GM21737 (cell line): ENCODE measurements around the gene AGAP1.

Experiments used
- ATAC-seq: cut with Tn5 transposase; IDR thresholded peaks from one replicate; pipeline ENCODE4 v1.9.1; 2021; ENCODE audit warnings: mild to moderate bottlenecking, moderate library complexity; ENCODE audit not compliant: unreplicated experiment

AGAP1 gene

DNA sequence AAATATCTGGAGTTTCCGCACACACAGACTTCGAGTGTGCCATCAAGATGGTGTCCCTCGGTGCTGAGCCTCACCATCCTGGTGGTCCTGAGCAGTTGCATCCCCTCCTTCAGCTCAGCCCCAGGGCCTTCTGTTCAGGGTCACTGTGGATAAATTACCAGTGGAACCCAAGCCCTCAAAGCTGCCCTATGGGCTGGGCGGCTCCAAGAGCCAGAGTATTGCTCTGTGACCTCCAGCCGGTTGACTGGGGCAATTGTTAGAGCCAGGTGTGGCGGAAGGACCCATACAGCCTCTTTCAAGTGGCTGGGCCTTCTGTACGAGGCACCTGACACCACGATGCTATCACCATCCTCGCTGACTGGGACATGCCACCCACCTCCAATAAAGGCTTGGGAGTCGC, 458.9 kb downstream of the AGAP1 start:
- no peak for ATAC-seq

DNA sequence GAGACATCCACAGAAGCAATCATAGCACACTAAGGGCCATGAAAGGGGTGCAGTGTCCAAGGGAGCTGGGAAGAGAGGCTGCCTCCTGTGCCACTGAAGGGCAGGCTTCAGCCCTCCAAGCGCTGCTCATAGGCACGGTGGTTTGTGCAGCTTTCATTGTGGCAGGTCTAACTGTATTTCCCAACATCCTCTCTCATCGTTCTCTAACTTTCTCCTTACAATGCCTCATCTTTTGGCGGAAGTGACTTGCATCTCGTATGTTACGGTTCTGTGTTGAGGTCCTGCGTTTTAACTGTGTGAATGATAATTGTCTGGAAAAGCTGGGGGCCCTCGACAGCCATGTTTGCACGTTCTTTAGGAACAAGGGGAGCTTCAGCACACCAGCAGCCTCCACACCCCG, 460.4 kb downstream of the AGAP1 start:
- ATAC-seq: no peak

DNA sequence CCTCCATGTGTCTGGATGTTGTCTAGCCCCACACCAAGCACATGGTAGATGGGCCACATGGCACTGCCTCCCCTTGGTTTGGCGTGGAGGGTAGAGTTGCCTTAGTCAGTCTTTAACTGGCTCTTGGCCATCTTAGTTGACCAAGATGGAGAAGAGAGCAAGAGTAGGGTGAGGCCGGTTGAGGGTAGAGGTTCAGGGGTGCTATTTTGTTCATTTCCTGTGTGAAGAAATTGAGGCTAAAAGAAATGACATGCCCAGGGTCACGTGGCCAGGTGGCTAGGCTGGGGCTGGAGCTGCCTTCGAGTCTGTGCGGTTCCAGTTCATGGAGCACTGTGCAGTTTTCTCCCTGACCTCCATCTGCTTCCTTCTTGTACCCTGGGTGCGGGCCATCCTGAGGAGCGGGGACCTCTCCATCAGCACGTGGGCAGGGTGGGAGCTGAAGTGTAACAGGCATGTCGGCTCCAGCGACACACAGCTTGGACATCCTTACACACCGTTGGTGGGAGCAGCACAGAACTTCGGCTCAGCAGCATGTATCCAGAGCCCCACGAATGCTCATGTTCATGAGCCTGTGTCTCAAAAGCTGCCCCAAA, 461.1 kb downstream of the AGAP1 start:
- ATAC-seq: no peak

DNA sequence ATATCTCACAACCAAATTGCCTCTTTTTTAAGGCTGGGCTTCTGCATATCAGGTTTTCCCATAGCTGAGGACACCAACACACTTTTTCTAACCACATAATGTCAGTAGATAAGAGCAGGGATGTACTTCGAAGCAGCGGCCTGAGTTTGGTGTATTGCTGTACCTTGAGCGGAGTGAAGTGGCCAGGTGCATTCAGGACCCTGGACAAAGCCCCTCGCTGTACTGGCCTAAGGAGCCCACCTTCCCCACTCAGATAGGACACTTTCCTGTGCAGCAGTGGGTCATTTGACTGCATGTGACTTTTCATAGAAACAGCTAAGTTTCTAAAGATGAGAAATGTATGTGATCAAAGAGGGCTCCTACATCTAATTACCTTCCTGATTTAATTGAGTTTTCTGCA, 461.8 kb downstream of the AGAP1 start:
- no peak for ATAC-seq

DNA sequence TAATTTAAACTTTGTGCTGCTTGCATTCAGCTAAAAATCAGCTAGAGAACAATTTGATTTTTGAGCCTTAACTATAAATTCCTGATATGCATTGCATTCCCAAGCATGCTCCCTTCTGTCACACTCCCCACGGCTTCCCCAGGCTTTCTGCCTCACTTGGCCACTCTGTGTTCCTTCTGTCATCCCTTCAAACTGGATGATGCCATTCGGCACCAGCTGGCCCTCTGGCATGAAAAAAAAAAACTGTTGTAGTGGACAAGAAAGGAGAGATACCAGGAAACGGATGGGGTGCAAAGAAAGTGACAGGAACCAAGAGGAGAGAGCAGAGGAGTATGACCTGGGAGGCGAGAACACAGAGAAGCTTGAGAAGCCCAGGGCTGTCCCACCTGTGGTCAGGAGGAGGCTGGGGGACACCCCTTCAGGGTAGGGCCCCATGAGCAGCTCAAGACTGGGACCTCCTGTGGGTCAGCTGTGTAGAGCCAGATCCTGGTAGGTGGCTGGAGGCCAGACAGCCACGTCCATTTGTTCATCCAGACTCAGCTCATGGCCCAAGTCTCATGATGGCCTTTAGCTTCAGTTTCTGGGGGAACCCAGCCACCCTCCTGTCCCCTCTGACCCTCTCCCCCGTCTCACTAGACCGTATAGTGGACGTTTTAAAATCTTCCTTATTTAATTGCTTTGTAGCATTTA, 462.6 kb downstream of the AGAP1 start:
- ATAC-seq: no peak

DNA sequence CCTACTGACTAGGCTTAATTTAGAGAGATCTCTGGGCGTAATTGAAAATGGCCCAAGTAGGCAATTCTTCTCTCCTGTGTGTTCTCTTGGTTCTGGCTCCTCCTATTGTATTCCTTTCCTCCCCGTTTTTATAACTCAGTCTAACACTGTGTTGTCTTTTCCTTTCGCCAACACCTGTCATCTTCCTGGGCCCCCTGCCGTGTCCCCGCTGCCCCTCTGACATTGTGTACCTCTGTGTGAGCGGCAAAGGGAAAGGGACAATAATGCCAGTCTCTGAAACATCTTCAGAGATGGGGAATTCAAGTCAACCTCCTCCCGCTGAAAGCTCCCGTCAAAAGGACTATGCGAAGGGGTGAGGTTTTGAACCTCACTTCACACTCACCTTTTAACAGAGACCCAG, 463.4 kb downstream of the AGAP1 start:
- no peak for ATAC-seq

DNA sequence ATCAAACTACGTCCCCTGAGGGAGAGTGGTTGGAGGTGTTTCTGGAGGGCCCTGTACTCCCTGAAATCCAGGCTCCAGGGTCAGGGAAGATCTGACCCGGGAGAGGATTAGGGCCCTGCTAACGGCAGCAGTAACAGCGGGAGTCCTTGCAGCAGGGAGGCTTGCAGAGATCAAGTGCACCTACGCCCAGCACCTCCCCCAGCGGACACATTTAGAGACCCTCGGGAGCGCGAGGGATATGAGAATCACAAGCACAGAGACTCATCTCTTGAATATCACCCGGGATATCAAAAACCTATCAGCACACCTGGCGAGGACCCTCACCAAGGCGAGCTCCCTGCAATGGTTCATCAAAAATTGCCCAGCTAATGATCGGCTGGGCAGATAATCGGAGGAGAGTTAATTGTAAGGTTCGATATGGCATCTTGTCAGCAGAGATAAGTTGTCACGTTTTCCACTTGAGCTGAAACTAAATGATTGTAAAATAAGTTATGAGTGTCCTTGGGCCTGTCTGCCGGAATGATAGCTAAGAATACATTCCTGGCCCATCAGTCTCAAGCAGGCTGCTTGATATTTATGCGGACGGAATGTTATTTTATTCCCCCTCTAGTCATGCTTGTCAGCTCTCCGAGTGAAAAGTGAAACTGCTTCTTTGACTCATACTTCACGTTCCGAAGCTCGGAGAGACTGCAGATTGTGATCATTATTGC, 464.5 kb downstream of the AGAP1 start:
- ATAC-seq: no peak

DNA sequence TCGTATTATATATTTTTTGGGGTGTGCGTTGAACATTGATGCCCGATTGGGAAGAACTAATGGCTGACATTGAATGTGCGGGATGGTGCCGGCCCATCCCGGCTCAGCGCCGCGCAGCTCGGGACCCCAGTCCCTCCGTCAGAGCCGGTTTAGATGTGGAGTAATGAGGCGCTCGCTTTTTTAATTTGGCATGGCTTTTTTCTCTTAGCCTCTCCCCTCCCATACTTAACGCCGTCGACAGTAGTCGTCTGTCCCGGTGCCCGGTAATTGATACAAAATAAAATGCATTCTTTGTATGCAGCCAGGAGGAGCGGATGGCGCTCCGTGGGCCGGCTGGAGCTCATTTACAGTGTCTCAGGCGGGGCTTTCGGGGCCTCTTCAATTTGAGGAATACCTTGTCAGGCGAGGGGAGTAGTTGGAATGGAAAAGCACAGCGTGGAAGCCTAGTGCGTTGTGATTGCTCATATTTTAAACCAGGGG, 465.1 kb downstream of the AGAP1 start:
- no peak for ATAC-seq

DNA sequence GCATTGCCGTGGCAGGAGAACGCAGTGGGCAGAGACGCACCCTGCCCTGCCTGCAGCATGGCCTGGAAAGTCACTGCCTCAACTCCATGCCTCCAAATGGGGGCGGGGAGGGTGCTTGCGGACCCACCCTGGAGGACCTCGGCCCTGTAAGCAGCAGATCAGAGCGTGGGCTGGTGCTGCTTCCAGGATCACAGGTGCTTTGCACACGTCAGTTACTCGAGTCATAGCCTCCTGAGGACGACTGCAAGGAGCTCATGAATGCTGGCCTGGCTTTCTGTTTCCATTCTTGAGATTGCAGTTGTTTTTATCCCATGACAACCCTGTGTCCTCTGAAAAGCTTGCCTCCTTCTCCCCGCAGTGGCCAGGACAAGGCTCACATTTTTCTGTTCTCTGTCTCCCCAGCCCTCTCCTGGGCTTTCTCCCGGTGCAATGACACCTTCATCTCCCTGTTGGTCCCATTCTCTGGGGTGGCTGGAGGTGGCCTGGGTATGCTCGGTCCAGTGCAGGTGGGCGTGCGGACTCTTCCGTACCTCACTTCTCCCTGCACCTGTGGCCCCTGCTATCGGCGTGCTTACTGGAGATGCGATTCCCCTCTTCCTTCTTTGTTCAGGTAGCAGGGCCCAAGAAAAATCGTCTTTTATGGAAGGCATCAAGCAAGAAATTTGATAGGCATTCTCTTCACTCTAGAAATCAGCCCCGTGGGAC, 466.3 kb downstream of the AGAP1 start:
- no peak for ATAC-seq

DNA sequence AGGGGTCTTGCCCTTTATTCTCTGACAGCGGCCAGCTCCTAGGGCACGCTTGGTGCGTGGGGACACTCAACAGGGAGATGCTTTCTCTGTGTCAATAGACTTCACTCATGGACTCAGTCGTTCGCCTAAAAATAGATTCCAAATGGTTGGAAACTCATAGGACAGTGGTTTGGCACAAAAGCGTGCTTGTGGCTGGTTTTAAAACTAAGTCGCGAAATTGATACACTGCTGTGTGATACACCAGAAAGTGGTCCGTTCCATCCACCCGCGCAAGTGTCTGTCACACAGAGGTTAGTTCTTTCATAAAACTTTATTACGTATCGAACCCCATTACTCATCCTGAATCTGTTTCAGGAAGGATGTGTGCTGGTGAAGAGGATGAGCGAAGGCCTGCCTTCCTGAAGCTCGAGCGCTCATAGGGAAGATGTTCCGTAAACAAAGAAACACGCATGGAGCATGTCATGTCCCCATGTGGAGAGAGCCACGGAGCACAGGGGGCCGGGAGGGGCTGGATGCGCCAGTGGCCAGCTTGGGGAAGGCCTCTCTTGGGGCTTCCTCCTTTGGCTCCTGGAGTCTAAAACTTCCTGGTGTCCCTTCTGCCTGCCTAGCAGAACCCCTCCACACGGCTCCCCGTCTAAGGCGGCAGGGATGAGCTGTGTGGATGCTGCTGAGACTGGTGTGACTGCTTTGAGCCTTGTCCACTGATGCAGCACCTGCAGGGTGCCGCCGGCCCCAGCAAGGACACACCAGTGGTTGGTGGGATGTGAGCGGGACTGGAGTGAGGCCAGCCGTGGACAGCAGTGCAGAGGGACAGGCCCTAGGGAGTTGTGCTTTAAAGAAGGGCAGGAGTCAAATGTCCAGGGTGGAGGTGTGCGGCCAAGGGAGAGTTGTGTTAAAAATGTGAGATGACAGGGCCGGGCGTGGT, 467.1 kb downstream of the AGAP1 start:
- no peak for ATAC-seq

DNA sequence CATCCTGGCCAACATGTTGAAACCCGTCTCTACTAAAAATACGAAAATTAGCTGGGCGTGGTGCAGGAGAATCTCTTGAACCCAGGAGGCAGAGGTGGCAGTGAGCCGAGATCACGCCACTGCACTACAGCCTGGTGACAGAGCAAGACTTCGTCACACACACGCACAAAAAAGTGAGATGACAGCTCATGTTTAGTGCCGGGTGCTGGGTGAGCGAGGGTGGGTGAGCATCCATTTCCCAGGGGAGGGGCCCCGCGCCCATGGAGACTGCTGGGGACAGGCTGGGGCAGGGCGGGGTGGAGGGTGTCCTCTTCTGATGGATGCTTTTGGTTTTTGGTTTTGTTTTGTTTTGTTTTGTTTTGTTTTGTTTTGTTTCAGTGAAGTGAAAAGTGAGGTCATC, 467.9 kb downstream of the AGAP1 start:
- no peak for ATAC-seq

DNA sequence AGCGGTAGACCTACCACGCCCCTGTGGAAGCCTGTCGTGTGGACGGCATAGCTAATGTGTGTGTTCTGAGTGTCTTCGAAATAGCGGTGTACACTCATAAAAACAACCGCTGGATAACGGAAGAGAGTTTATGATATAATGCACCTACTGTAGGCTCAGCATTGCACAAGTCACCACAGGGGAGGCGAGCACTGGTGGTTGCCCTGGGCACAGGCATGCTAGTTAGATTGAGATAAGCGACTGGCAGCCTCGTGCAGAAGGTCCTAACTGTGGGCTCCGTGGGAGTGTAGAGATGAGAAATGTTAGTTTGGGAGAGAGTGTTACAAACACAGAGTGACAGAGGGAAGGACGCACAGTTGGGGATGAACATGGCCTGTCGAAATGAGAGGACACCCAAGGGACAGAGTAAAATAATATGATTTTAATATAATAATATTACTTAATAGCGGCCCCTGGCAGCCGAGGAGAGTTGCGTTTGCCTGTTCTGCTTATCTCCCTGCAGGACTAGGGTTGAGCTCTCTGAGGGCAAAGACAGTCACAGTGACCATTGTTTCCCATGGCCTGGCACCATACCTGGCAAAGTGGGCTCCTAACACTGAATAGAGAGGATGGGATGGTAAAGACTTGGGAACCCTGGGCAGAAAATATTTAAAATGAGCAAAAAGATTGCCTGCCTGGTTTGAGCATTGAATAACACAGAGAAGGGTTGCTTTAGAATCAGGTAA, 470.2 kb downstream of the AGAP1 start:
- no peak for ATAC-seq

DNA sequence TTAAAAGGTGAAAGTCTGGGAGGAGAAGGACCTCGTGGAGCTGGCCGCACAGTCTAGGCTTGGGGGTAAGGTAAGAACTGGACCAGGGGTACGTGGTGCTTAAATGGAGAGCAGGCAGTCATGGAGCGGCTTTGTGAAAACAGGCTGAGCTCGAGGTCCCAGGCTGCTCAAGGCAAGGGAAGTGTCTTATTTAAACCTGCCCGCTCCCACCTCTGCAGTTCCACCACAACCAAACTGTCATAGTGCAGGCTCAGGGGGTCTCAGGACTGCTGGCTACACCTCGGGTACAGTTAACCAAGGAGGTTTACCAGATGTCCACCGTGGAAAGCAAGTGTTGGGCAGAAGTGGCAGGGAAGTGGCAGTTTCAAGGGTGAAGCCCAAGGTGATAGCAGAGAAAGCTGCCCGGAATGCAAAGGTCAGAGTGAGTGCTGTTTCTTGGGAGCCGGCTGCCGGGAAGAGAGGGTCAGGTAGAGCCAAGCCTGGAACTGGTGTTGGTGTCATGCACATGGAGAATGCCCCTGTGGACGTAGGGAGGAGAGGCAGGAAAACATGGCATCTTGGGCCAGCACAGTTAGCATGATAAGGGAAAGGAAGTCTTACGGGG, 471.0 kb downstream of the AGAP1 start:
- ATAC-seq: no peak

DNA sequence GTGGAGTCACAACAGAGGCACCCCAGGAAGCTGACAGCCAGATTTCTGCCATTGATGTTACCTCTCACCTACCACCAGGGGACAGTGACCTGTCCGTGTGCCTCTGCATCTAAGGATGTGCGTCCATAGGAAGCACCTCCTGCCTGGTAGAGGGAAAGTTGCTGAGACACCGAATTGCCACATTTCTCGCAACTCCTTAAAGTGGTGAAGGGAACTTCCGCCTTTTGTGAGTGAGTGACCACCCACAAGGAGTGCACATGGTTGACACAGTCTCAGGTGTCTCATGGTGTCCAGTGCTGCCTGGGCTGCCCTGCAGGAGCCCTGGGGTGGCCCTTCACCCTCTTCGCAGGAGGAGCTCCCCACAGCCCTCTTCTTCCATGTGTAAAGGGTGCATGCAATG, 472.6 kb downstream of the AGAP1 start:
- ATAC-seq: no peak

DNA sequence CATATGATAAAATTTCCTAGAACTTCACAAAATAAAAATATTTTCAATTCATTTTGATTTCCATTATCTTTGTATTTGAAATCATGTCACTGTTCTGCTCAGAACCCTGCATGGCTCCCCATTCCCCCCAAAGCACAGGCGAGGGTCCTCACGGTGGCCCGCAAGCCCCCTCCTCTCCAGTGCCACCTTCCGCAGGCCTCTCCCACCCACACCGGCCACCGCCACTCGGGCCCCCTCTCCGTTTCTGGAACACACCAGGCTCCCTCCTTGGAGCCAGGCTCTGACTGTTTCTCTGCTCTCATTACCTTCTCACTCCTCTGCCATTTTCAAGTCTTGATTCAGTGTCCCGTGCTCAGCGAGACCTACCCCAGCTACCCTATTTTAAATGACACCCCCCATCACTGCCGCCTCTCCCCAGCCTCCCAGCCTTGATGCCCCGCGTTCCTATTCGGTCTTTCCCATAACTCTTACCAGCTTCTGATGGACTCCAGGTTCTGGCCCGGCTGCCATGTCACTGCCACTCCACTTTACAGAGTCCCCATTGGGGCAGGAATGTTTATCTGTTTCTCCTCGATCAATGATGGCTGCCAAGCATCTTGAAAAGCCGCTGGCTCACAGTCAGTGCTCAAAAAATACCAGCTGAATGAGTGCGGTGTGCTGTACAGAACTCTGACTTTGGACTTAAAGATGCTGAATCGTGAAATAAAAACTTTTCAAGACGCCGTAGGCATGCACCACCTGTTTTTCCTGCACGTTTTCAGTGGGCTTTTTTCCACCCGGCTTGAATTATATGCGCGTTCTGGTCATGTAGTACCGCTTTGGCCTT, 473.3 kb downstream of the AGAP1 start:
- ATAC-seq: no peak

DNA sequence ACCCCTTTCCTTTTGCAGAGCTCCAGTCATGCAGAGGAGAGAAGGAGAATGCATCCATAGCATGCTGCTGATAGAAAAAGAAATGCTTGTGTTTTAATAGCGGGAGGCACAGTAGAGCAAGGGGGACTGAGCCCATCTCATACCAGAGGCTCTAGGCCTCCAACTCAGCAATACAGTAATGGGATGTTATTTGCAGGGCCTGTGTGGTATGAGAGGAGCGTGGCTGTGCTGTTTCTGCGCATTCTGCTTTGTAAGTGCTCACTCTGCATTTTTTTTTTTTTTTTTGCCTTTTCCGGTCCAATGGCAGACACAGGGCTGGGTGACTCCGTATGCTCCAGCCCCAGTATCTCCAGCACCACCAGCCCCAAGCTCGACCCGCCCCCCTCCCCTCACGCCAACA, 474.3 kb downstream of the AGAP1 start:
- ATAC-seq: no peak

DNA sequence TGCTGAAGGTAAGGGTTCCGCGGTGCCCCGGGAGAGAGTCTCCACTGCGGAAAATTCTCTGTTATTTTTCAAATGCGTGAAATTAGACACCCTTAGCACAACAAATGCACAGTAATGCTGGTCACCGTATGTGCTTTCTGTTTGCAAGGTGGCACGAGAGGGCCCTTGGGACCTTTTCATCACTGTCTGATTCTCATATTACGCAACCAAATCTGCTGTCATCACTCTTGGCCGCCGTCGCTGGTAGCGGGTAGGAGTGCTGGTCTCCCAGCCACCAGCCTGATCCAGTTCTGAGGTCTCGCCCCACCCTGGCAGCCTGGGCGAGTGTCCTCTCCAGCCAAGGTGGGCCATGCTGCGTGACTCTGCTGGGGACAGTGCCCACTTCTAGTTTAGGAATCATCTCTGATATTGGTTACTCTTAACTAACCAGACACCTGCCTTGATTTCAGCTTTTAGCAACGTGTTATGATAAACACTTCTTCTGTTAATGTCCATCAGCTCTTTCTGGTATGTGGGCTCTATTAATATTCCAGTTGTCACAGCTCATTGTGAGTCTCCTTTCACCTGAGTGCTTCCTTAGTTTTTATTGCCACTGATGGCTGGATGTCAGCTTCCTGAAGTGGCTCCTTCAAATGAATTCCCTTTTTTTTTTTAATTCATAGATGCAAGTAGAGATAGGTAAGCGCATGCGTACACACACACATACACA, 474.9 kb downstream of the AGAP1 start:
- ATAC-seq: no peak
